Parathyroid adenoma (tissue), 2 donors: Measurements from ENCODE around the gene TNFRSF11A.

Experiments
- H2AFZ ChIP-seq: fragments of 300-600 bp; sonication (generic); one replicate; pipeline ENCODE4 v1.7.0; 2017; ENCODE audit warnings: antibody characterized with exemption, mild to moderate bottlenecking
- H3K27ac ChIP-seq: fragments of 300-600 bp; sonication (generic); one replicate; pipeline ENCODE4 v1.7.0; 2017
- H3K27me3 ChIP-seq: fragments of 300-600 bp; sonication (generic); one replicate; pipeline ENCODE4 v1.7.0; 2017; ENCODE audit warnings: low read length; ENCODE audit not compliant: control insufficient read depth, insufficient read depth
- H3K36me3 ChIP-seq: fragments of 300-600 bp; sonication (generic); one replicate; pipeline ENCODE4 v1.7.0; 2017; ENCODE audit warnings: low read length; ENCODE audit not compliant: control insufficient read depth, insufficient read depth
- H3K4me1 ChIP-seq: fragments of 300-600 bp; sonication (generic); one replicate; pipeline ENCODE4 v1.7.0; 2017; ENCODE audit warnings: control low read depth
- H3K4me2 ChIP-seq: fragments of 300-600 bp; sonication (generic); one replicate; pipeline ENCODE4 v1.7.0; 2017; ENCODE audit warnings: low read length
- H3K4me3 ChIP-seq: fragments of 300-600 bp; sonication (generic); one replicate; pipeline ENCODE4 v1.7.0; 2017; ENCODE audit warnings: low read depth, low read length
- H3K79me2 ChIP-seq: fragments of 300-600 bp; sonication (generic); one replicate; pipeline ENCODE4 v1.7.0; 2017; ENCODE audit warnings: control low read depth
- H3K9ac ChIP-seq: fragments of 300-600 bp; sonication (generic); one replicate; pipeline ENCODE4 v1.7.0; 2017; ENCODE audit warnings: mild to moderate bottlenecking
- H3K9me3 ChIP-seq: fragments of 300-600 bp; sonication (generic); one replicate; pipeline ENCODE4 v1.7.0; 2017; ENCODE audit warnings: low read length; ENCODE audit not compliant: control insufficient read depth
- CTCF ChIP-seq: fragments of 300-600 bp; sonication (generic); IDR thresholded peaks from one replicate; pipeline ENCODE4 v1.7.0; 2017; ENCODE audit warnings: antibody characterized with exemption, mild to moderate bottlenecking
- donor health status: primary hyperparathyroidism.

The TNFRSF11A gene

GRCh38 chr18:62312851-62313250, 12.3 kb upstream of the TNFRSF11A start:
- Histone ChIP-seq H3K9me3 (no peaks in the 10 kb centered on the region), H2AFZ (no peak overlapping the region), H3K27me3 (no peaks in the 10 kb centered on the region), H3K4me1 (no peaks in the 10 kb centered on the region), H3K27ac (no peak overlapping the region), H3K4me2 (no peak overlapping the region), H3K36me3 (no peaks in the 10 kb centered on the region), H3K4me3 (no peak overlapping the region), H3K79me2 (no peaks in the 10 kb centered on the region), H3K9ac (no peak overlapping the region)
- no peak for TF ChIP-seq CTCF

GRCh38 chr18:62318228-62319180, 6.6 kb upstream of the TNFRSF11A start:
- Histone ChIP-seq H3K27ac (no peak overlapping the region), H3K79me2 (no peaks in the 10 kb centered on the region), H3K9ac (no peak overlapping the region), H3K36me3 (no peaks in the 10 kb centered on the region), H2AFZ (no peak overlapping the region), H3K27me3 (no peaks in the 10 kb centered on the region), H3K9me3 (no peaks in the 10 kb centered on the region), H3K4me2 (no peak overlapping the region), H3K4me3 (no peak overlapping the region), H3K4me1 (no peaks in the 10 kb centered on the region)
- TF ChIP-seq CTCF = no peak

- Histone ChIP-seq H3K4me1 (peaks cover 3% of the 10 kb centered on the region), H3K9me3 (no peaks in the 10 kb centered on the region), H3K4me3 (no peak overlapping the region), H3K4me2 (no peak overlapping the region), H3K27ac (no peak overlapping the region), H3K27me3 (no peaks in the 10 kb centered on the region), H2AFZ (no peak overlapping the region), H3K79me2 (no peaks in the 10 kb centered on the region), H3K9ac (no peak overlapping the region), H3K36me3 (no peaks in the 10 kb centered on the region)
- no peak for TF ChIP-seq CTCF
Measured at GRCh38 chr18:62321201-62321600, 3.9 kb upstream of the TNFRSF11A start.

- TF ChIP-seq CTCF = no peak
- H3K9ac ChIP-seq = no peak overlapping the region
- no peak overlapping the region for H3K4me3 ChIP-seq
- peak overlapping the region; percentile 96 for H2AFZ ChIP-seq
- H3K27ac ChIP-seq = no peak overlapping the region
- no peaks in the 10 kb centered on the region for H3K79me2 ChIP-seq
- H3K4me1 ChIP-seq = peaks cover 3% of the 10 kb centered on the region
- no peaks in the 10 kb centered on the region for H3K36me3 ChIP-seq
- no peaks in the 10 kb centered on the region for H3K9me3 ChIP-seq
- H3K27me3 ChIP-seq = no peaks in the 10 kb centered on the region
- no peak overlapping the region for H3K4me2 ChIP-seq
Measured at GRCh38 chr18:62323483-62324180, 1.5 kb upstream of the TNFRSF11A start.
